Dedifferentiated amniotic fluid mesenchymal stem cell (primary cell): ENCODE data around the gene TRIM43B.
"Not testable (repeated sequence)": the region's sequence is repeated elsewhere in the genome, so short reads cannot be mapped to it uniquely, and the experiment has no call there.

Experiments used
- DNase-seq: peaks from one replicate; pipeline ENCODE4 v3.0.0-alpha.2; 2016; ENCODE audit errors: extremely low spot score

TRIM43B gene

DNA sequence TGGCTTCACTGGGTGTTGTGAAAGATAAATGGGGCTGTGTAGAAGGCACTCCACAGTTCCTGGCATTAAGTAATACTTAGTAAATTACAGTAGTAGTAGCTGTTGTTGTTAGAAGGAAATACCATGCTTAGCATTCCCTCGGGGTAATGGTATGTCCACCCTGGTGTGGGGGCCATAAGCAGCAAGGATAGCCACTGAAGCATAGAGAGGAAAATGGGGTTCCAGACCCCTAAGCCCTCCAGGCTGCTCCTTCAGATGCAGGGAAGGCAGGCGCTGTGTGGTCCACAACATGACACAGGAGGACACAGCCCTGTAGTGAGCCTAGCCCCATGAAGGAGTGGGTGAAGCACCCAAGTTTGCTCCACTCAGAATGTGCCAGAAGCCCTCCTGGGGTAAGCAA is 50.6 kb downstream of the TRIM43B start:
- not testable (repeated sequence) for DNase-seq

DNA sequence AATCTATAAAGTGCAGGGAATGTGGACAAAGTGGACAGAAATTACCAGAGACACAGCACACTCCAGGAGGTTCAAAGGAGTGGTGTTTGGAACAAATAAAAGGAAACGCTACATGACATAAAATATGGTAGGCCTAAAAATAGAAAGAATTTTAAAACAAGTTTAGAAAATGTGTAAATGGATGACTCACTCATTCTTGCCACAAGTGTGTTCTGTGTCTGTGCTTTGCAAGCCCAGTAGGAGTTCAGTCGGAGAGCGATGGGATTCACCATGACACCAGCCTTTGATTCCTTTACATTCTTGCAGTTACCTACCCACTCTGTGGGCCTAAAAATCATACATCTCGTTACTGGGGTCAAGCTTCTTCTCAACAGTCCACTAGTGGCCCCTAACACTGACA is 51.2 kb downstream of the TRIM43B start:
- DNase-seq: not testable (repeated sequence)

DNA sequence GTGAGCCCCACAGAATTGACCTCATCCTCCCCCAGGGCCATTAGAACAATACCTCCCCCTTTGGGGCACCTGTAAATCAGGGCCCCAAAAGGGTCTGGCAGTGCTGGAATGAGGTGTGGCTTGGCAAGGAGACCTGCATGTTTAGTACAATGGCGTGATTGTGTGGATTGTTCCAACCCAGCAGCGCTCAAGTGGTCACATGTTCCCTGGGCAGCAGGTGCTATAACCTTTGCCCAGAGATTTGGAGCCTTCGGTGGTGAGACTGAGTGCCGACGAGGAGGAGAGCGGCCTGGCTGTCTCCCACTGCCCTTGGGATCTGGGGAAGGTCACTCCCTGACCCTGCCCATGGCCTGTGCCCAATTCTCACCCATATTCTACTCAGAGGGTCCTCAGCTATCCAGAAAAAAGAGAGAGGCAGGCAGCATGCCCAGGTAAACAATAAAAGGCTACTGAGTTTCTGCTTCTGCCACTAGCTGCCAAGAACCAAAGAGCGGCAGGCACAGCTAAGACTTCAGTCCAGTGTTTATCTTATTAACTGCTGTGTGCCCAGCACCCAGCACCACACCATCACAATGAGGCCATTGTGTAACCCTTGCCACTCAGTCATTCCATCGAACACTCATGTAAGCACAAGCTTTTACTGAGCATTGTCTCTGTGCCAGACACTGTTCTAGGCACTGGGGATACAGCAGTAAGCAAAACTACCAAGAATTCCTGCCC is 54.6 kb downstream of the TRIM43B start:
- not testable (repeated sequence) for DNase-seq

DNA sequence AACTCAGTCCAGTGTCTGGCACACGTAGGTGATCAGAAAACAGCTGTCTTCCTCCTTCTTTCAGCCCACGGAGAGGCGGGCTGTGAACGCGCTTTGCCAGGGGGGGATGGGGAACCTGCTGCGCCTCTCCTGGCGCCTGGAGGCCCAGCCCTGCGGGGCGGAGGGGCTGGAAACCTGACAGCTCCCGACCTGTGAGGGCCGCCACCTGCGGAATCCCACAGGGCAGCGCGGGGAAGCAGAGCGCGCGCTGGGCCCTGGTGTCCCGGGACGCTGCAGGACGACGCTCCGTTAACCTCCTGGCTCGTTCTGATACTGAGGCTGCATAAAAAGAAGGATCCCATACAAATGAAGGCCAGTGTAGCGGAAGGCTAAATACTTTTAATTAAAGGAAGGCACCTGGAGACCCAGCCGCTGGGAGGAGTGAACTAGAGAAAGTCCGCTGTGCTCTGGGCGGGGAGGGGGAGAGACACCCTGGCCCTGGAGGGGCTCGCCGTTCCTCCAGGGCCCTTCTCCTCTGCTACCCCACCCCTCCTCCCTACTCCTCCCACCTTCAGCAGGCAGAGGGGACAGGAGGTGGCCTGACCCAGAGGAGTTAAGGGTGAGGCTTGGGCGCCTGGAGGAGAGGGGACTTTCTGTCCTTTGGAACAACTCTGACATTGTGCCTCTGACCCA is 57.2 kb downstream of the TRIM43B start:
- not testable (repeated sequence) for DNase-seq
